ENCODE measurements around the gene COL20A1.

GRCh38 chr20:63288581-63289251, 4.3 kb upstream of the COL20A1 start:
- TF ChIP-seq REST (IDR thresholded peaks at IDR 0.05): no peak
- no peak for TF ChIP-seq CHD2 (IDR thresholded peaks at IDR 0.05; ENCODE audit: low read length, partially characterized antibody)
- TF ChIP-seq, protein P1, sequence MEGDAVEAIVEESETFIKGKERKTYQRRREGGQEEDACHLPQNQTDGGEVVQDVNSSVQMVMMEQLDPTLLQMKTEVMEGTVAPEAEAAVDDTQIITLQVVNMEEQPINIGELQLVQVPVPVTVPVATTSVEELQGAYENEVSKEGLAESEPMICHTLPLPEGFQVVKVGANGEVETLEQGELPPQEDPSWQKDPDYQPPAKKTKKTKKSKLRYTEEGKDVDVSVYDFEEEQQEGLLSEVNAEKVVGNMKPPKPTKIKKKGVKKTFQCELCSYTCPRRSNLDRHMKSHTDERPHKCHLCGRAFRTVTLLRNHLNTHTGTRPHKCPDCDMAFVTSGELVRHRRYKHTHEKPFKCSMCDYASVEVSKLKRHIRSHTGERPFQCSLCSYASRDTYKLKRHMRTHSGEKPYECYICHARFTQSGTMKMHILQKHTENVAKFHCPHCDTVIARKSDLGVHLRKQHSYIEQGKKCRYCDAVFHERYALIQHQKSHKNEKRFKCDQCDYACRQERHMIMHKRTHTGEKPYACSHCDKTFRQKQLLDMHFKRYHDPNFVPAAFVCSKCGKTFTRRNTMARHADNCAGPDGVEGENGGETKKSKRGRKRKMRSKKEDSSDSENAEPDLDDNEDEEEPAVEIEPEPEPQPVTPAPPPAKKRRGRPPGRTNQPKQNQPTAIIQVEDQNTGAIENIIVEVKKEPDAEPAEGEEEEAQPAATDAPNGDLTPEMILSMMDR (IDR thresholded peaks at IDR 0.05): no peak
- TF ChIP-seq ZSCAN20 (CRISPR knock-in tag; IDR thresholded peaks at IDR 0.05): no peak
- TF ChIP-seq EP300 (IDR thresholded peaks at IDR 0.05): no peak
- no peak for TF ChIP-seq POLR2A (IDR thresholded peaks at IDR 0.05; ENCODE audit: low read length)
- no peak for TF ChIP-seq HOXB5 (CRISPR knock-in tag; IDR thresholded peaks at IDR 0.05)

Measured in A549 (cell line).